Measurements from ENCODE around the gene ZNF516. TPM values are rescaled to one million over a fixed set of nuclear protein-coding genes. Genes with fewer than 3 reads are reported as not detected.
A peak's percentile ranks its signal among the peaks of the same experiment; 100 is the strongest.

ZNF516 gene
- total and polyA plus RNA-seq, 2 of the 4 experiments (the other 2 are of a cell fraction) = 7.9 to 16.9 TPM

GRCh38 chr18:76475450-76476194 is 19.4 kb downstream of the ZNF516 start:
- Histone ChIP-seq H3K4me3 (ENCODE audit: insufficient read depth, low read depth, low read length) (no peak overlapping the region), H2AK9ac (replicated peaks; ENCODE audit: low read depth, low read length, poor library complexity) (no peak overlapping the region), H3K4me2 (ENCODE audit: low read depth, low read length) (peak overlapping the region; percentile 86), H4K8ac (ENCODE audit: low read depth in 2 of 2, low read length in 2 of 2) (peak overlapping the region in 1 of 2 experiments; percentile 26; a peak in 2 of 4 replicates), H3K23ac (ENCODE audit: low read depth, low read length) (peak overlapping the region; percentile 60; the same call in 1 of the 2 replicates), H3K79me1 (ENCODE audit: low read depth in 1 of 2, low read length in 2 of 2) (peaks cover 24 to 53% of the 10 kb centered on the region in 2 experiments; a peak in 3 of 4 replicates), H2BK120ac (ENCODE audit: low read depth, low read length) (peak overlapping the region; percentile 37; the same call in 1 of the 2 replicates), H2BK15ac (ENCODE audit: low read depth, low read length) (peak overlapping the region; percentile 20; the same call in 1 of the 3 replicates), H3K9ac (ENCODE audit: low read depth, low read length) (no peak overlapping the region; the same call in 1 of the 2 replicates), H3K36me3 (ENCODE audit: control insufficient read depth, insufficient read depth, low read length) (peaks cover 8% of the 10 kb centered on the region; the same call in 1 of the 2 replicates), H2BK5ac (ENCODE audit: low read depth, low read length, poor library complexity, severe bottlenecking) (peak overlapping the region; percentile 90), H4K91ac (ENCODE audit: insufficient read depth, low read depth, low read length) (peak overlapping the region; percentile 59; the same call in 1 of the 2 replicates), H3K56ac (ENCODE audit: extremely low read depth, insufficient read depth, low read length) (no peak overlapping the region), H3K4me1 (ENCODE audit: control insufficient read depth, insufficient read depth, low read length) (peaks cover 23% of the 10 kb centered on the region), H3K9me3 (ENCODE audit: control insufficient read depth, insufficient read depth, low read length) (no peaks in the 10 kb centered on the region), H3K4ac (ENCODE audit: low read depth, low read length) (peak overlapping the region; percentile 46), H2AK5ac (ENCODE audit: low read depth, low read length) (peak overlapping the region; percentile 81; the same call in 1 of the 2 replicates), H3K18ac (ENCODE audit: low read depth, low read length) (peak overlapping the region; percentile 94; the same call in 1 of the 2 replicates), H3K27ac (ENCODE audit: insufficient read depth, low read length) (peak overlapping the region; percentile 64; the same call in 1 of the 2 replicates), H3K9me1 (ENCODE audit: insufficient read depth, low read length) (peaks cover 20% of the 10 kb centered on the region), H2BK20ac (ENCODE audit: low read depth, low read length) (no peak overlapping the region), H4K5ac (ENCODE audit: low read depth, low read length) (peak overlapping the region; percentile 18), H3K14ac (replicated peaks; ENCODE audit: low read depth, low read length) (peak overlapping the region; percentile 60; the same call in 1 of the 2 replicates), H4K20me1 (ENCODE audit: insufficient read depth, low read length) (peaks cover 24% of the 10 kb centered on the region), H3K27me3 (ENCODE audit: control insufficient read depth, insufficient read depth, low read length) (no peaks in the 10 kb centered on the region), H2AFZ (replicated peaks; ENCODE audit: low read length, poor library complexity) (no peak overlapping the region)
- TF ChIP-seq ELK1 (IDR thresholded peaks at IDR 0.05; ENCODE audit: borderline replicate concordance, low read depth, low read length) (no peak), MXI1 (IDR thresholded peaks at IDR 0.05; ENCODE audit: borderline replicate concordance, low read depth, low read length) (no peak), CHD1 (IDR thresholded peaks at IDR 0.05; ENCODE audit: low read depth, low read length) (no peak), CEBPB (IDR thresholded peaks at IDR 0.05; ENCODE audit: low read depth, low read length) (no peak)
- CTCF ChIA-PET = interaction anchor here (1.2 kb wide), 1 partner anchor 11 kb away, joined by 4 read pairs; no protein-coding TSS in a partner anchor
- 76% methylated on average over 3 of the region's 12 CpGs; no CpG with 5 or more reads in 1 of the 2 experiments for whole genome bisulfite sequencing, 2 experiments (ENCODE audit: extremely low coverage in 2 of 2, insufficient read length in 1 of 2)
- BruUV-seq (replicated peaks) = no TSS peak
- ATAC-seq (ENCODE audit: low read depth) (no peak), DNase-seq (no peak)
- dilution Hi-C loops (cut with HindIII; ENCODE audit: low sequenced_read_pairs, unreplicated experiment) (no loop called here), intact Hi-C loops (cut with micrococcal nuclease) (no loop called here), in situ Hi-C loops (cut with MboI; ENCODE audit: low sequenced_read_pairs) (no loop called here)
- POLR2A ChIA-PET (ENCODE audit: unreplicated experiment) = no interaction called here
